NCI-H2196 (cell line): Measurements from ENCODE around the gene FAM90A1.
"Not testable (repeated sequence)": the region's sequence is repeated elsewhere in the genome, so short reads cannot be mapped to it uniquely, and the experiment has no call there.

ENCODE experiments used
- DNase-seq: peaks from one replicate; lab custom pipeline; 2025; ENCODE audit not compliant: unreplicated experiment; lab: John Stamatoyannopoulos, UW

FAM90A1 gene, protein sequence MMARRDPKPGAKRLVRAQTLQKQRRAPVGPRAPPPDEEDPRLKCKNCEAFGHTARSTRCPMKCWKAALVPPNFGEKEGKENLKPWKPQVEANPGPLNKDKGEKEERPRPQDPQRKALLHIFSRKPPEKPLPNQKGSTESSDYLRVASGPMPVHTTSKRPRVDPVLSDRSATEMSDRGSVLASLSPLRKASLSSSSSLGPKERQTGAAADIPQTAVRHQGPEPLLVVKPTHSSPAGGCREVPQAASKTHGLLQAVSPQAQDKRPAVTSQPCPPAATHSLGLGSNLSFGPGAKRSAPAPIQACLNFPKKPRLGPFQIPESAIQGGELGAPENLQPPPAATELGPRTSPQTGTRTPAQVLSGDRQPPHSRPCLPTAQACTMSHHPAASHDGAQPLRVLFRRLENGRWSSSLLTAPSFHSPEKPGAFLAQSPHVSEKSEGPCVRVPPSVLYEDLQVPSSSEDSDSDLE

GRCh38 chr12:8226992-8227731, at the start of gene FAM90A1:
Gene FAM90A1, minus strand, starts transcription at chr12:8227618. Its CDS starts 2,786 bp downstream, at chr12:8224832.
- not testable (repeated sequence) for DNase-seq

DNA sequence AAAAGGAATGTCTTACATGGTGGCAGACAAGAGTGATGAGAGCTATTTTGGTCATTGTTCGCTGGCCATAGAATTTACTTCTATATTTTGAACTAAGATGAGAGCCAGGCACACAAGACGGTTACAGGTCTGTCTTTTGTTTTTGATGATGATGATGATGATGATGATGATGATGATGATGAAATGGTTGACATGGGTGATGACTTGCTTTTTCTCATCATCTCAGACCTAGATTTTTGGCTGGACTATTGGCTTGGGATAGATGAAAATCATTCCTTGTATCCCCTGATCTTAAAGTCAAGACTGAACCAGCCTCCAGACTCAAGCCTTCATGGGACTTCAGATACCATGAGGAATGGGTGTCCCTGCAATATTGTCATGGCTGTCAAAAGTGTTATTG, 49.0 kb upstream of the FAM90A1 start:
- DNase-seq = not testable (repeated sequence)

DNA sequence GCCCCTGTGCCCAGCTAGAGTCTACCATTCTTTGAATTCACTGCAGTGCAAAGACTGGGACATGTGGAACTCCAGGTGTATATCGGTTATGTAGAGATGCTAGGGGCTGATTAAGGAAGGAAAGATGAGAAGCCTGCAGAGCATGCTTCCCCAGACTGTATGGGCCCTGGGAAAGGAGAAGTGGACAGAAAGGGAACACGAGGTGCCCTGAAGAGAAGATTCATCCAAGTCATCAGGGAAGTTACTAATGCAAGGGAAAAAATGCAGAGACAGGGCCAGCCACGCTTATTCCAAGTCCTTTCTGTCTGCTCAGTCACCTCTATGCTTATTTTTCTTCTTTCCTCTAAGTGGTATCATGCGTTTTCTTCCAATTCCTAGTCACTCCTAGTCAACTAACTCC, 39.3 kb upstream of the FAM90A1 start:
- not testable (repeated sequence) for DNase-seq

GRCh38 chr12:8264236-8264635, 36.8 kb upstream of the FAM90A1 start:
- DNase-seq = not testable (repeated sequence)

DNA sequence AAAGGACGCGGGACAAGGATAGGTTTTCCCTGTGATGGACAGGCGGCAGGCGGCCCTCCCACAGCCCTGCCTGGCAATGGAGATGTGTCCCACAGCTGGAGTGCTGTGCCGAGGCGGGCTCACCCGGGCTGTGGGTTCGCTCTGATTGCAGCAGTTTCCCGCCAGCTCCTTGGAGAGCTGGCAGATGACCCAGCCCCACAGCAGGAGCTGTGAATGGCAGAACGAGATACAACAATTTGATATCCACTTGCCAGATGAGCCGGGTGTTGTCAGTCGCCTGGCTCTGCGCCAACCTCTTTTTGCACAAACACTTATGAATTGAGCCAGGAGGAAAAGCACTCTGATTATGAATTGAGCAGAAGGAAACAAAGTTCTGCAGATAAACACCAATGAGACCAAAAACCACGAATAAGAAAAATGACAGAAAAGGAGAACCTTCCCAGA, 33.7 kb upstream of the FAM90A1 start:
- peak; percentile 0 for DNase-seq

GRCh38 chr12:8256356-8256755, 28.9 kb upstream of the FAM90A1 start:
- DNase-seq = not testable (repeated sequence)

DNA sequence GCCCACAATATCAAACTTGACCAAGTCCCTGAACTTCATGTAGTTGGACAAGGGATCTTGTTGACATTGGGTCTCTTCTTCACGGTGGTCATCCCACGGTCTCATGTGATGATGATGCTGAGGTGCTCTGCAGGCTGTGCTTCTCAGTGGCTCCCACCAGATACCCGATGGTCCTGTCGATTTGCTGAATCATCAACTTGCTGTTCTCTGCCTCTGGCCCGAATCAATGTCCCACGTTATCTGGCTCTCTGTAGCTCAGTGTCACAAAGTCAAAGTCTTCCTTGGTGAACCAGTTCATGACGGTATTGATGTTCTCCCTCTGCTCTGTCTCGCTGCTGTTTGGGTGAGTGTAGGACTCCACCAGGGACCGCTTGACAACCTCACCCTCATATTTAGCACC, 27.3 kb upstream of the FAM90A1 start:
- not testable (repeated sequence) for DNase-seq

DNA sequence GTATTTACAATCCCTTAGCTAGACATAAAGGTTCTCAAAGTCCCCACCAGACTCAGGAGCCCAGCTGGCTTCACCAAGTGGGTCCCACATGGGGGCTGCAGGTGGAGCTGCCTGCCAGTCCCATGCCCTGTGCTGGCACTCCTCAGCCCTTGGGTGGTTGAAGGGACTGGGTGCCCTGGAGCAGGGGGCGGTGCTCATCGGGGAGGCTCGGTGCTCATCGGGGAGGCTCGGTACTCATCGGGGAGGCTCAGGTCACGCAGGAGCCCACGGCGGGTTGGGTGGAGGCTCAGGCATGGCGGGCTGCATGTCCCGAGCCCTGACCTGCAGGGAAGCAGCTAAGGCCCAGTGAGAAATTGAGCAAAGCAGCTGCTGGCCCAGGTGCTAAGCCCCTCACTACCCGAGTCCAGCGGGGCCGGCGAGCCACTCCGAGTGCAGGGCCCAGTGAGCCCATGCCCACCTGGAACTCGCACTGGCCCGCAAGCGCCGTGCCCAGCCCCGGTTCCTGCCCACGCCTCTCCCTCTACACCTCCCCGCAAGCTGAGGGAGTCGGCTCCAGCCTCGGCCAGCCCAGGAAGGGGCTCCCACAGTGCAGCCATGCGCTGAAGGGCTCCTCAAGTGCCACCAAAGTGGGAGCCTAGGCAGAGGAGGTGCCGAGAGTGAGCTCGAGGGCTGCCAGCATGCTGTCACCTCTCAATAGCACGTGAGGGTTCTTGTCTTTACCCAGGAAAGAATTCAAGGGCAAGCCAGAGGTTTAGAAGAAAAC, 24.8 kb upstream of the FAM90A1 start:
- DNase-seq = not testable (repeated sequence)

GRCh38 chr12:8251616-8252015, 24.2 kb upstream of the FAM90A1 start:
- DNase-seq = not testable (repeated sequence)

DNA sequence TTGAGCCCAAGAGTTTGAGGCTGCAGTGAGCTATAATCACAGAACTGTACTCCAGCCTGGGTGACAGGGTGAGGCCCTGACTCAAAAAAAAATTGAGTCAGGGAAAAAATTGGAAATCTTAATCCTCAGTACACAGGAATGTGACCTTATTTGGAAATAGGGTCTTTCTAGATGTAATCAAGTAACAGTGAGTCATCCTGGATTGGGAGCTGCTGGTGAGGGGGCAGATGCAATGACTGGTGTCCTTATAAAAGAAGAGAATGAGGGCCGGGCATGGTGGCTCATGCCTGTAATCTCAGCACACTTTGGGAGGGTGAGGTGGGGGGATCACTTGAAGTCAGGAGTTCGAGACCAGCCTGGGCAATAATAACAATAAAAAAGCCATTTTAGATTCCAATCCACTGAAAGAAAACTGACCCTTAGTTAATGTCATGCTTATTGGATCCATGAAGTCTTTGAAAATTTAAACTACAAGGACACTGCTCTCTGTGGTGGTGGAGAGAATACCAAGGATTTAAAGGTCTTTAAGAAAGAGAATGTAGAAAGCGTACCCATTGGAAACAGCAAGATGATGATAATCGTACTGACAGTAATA, 19.6 kb upstream of the FAM90A1 start:
- DNase-seq = not testable (repeated sequence)

DNA sequence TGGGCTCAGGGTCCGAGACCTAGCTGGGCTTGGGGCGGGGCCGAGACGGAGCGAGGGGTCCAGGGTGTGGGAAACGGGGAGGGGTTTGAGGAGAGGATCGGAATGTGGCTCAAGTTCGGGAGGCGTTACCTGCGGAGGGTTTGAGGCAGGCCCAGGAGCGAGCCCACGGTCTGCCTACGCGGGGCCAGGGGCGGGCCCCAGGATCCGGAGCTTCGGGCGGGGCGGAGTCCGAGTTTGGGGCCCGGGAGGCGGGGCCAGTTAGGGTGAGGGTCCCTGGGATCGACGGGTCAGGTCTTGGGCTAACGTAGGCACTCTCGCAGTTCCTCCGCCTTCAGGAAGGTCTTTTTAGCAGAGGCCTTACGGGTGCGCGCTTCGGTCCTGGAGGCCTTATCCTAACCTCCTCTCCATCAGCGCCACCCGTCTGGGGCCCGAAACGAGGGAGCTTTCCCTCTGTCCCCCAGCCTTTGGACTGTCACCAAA, 16.3 kb upstream of the FAM90A1 start:
- peak; percentile 21 for DNase-seq

DNA sequence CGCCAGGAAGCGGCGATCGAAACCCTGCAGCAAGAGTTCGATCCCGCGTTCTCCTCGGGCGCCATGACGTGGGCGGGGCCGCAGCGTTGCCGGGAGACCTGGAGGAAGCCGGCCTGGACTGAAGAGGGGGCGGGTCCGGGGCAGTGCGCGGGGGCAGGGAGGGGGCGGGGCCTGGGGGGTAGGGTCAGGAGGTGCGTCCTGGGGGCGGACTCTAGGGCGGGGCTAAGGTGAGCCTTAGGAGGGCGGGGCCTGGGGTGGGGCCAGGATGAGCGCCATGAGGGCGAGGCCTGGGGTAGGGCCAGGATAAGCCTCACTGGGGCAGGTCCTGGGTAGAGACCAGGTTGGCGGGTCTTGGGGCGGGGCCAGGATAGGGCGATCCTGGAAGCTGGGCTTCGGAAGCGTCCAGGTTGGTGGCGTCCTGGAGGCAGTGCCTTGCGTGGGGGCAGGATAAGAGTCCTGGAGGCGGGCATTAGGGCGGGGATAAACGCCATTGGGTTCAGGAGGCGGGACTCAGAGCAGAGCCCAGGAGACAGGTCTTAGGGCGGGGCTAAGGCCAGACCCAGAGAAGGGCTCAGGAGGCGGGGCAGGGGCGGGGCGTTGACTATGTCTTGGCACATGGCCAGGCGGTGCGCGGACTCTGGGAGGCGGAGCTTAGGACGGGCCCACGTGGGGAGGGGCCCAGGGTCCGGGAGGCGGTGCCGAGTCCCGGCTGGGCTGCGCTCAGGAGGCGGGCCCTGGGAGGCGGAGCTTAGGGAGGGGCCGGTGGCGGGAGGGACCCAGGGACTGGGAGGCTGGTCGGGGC, 15.7 kb upstream of the FAM90A1 start:
- peak; percentile 88 for DNase-seq

- not testable (repeated sequence) for DNase-seq
These were observed 15.1 kb upstream of the FAM90A1 start for GRCh38 chr12:8242622-8242879.

DNA sequence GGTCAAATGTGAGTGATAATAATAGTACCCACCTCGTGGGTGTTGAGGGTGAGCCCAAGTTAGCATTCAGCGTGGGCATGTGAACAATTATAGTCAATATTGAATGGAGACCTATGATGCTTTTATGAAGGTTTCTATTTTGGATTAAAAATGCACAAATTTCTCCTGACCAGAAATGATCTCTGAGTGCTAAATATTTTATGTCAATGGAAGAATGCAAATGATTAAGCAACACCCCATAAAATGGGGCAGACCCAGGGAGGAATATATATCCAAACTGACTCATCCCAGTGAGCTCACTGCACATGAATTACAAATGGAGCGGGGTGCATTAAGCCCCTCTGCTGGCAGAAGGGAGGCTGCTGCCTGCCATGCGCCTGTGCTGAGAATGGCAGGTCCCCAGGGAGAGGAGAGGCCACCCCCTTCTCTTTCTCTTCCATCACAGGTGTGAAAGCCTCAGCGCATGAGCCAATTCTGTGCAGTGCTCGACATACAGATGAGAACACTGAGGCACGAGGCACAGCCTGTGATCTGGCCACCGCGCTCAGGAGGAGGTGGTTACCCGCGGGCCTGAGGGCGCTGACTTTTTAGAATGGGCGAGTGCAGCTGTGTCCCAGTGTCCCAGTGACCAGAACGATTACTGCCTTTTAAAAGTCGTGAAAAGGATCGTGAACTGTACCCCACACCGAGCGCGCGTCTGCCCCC, 14.7 kb upstream of the FAM90A1 start:
- DNase-seq = not testable (repeated sequence)

- DNase-seq = not testable (repeated sequence)
These were observed 13.1 kb upstream of the FAM90A1 start for GRCh38 chr12:8240340-8241114.

- not testable (repeated sequence) for DNase-seq
These were observed 9.6 kb upstream of the FAM90A1 start for GRCh38 chr12:8237031-8237430.

- DNase-seq = not testable (repeated sequence)
These were observed 8.1 kb upstream of the FAM90A1 start for GRCh38 chr12:8235316-8236157.

DNA sequence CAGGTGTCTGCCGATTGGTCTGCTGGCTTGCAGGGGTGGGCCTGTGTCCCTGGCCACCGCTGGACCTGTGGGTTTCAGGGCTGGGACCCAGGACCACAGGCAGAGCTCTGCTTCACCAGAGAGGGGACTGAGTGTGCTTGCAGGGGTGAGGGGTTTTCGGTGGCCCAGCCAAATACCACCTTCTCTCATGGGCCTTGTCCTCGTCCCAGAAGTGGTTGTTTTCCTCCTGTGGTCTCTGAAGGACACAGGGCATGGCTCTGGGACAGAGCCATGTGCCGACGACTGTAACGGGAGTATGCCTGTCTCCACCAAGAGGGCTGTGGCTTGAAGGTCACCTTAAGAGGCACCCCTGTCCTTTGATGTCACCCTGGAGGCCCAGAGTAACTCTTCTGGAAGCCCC, 7.3 kb upstream of the FAM90A1 start:
- DNase-seq = not testable (repeated sequence)
